Globus pallidus (tissue), 1 donor: Measurements from ENCODE around the gene CKAP5.
A peak's percentile ranks its signal among the peaks of the same experiment; 100 is the strongest.
"Not testable (repeated sequence)": the region's sequence is repeated elsewhere in the genome, so short reads cannot be mapped to it uniquely, and the experiment has no call there.

ENCODE experiments used
- DNase-seq: peaks from one replicate; pipeline ENCODE4 v3.0.0-alpha.2; 2015; ENCODE audit warnings: low spot score

The CKAP5 gene

DNA sequence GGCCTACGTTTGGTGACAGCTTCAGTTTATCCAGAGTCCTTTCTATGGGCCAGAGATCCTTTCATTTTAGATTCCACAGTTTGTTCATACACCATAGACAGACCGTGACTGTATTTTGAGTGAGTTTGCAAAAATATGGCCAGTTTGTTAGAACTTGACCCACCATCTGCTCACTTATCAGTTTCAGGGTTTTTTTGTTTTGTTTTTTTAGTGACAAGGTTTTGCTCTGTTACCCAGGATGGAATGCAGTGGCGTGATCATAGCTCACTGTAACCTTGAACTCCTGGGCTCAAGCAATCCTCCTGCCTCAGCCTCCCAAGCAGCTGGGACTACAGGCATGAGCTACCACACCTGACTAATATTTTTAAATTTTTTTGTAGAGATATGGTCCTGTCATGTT is 9.1 kb upstream of the CKAP5 start:
- DNase-seq = no peak

- no peak for DNase-seq
Observed at GRCh38 chr11:46850829-46851380, 4.8 kb upstream of the CKAP5 start.

DNA sequence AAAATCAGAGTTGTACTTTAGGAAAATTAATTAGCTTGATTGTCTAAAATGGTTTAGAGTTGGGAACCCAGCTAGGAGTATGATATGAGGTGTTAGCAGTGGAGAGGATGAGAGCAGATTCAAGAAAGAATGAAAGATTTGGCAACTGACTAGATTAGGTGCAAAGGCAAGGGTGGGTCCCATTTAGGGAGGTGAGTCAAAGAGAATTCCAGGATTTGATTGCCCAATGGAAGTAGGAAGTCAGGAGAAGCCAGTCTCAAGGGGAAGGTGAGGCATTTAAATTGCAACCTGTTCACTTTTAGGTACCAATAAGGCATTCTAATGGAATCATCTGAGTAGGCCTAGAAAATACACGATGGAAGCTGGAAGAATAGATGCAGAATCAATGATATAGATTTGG is 3.6 kb upstream of the CKAP5 start:
- DNase-seq = no peak

- DNase-seq = no peak
Observed at GRCh38 chr11:46846510-46846830, 390 bp upstream of the CKAP5 start.

GRCh38 chr11:46845440-46845739 is 690 bp downstream of the CKAP5 start:
- no peak for DNase-seq

DNA sequence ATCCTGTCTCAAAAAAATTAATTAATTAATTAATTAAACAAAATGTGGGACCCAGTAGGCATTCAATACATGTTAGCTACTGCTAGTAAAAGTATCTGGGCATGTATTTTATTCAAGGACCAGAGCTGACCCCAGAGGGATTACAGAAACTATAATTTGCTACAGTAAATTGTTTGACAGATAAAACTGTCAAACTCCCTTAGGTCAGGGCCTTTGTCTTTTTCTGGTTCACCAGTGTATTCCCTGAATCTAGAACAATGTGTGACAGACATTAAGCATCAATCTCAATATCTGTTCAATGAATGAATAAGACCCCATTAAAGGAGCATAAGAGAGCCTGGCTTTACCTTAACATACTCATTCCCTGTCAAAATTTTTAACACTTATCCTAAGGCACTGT is 6.0 kb downstream of the CKAP5 start:
- DNase-seq = no peak

- no peak for DNase-seq
Observed at GRCh38 chr11:46838501-46838900, 7.6 kb downstream of the CKAP5 start.

DNA sequence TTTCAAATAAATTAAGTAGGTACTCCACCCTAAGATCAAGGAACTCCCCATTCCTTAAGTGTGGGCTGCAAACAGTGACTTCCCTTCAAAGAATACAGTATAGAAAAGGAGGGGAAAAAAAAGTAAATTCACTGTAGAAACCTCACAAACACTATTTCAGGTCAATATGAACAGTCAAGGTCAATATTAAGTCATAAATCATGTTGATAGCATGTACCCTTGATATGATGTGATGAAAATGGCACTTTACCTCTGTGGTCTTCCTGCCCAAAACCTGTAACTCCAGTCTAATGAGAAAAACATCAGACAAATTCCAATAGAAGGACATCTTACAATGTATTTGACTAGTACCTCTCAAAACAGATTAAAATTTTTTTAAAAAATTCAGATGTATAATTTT is 8.2 kb downstream of the CKAP5 start:
- no peak for DNase-seq

- no peak for DNase-seq
Observed at GRCh38 chr11:46836870-46837269, 9.2 kb downstream of the CKAP5 start.

GRCh38 chr11:46836431-46836830 is 9.6 kb downstream of the CKAP5 start:
- no peak for DNase-seq

DNA sequence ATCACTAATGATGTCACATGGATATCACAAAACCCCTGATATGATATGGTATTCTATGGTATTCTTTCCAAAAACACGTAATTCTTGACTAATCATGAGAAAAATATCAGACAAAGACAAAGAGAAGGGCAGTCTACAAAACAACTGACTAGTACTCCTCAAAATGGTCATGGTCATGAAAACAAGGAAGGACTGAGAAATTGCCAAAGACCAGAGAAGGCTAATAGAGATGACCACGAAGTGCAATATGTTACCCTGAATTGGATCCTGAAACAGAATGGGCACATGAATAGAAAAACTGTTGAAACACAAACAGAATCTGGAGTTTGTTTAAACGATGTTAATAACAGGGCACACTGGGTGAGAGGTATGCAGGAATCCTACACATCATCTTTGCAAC is 10.2 kb downstream of the CKAP5 start:
- no peak for DNase-seq

- DNase-seq = no peak
Observed at GRCh38 chr11:46834821-46835220, 11.3 kb downstream of the CKAP5 start.

GRCh38 chr11:46832511-46833214 is 13.4 kb downstream of the CKAP5 start:
- no peak for DNase-seq

- no peak for DNase-seq
Observed at GRCh38 chr11:46827995-46828394, 18.1 kb downstream of the CKAP5 start.

GRCh38 chr11:46826310-46827044 is 19.6 kb downstream of the CKAP5 start:
- peak; percentile 85 for DNase-seq

- DNase-seq = peak; percentile 20
Observed at GRCh38 chr11:46808799-46809431, 37.2 kb downstream of the CKAP5 start.

- DNase-seq = no peak
Observed at GRCh38 chr11:46801694-46802470, 44.2 kb downstream of the CKAP5 start.

- no peak for DNase-seq
Observed at GRCh38 chr11:46800177-46800576, 45.9 kb downstream of the CKAP5 start.

DNA sequence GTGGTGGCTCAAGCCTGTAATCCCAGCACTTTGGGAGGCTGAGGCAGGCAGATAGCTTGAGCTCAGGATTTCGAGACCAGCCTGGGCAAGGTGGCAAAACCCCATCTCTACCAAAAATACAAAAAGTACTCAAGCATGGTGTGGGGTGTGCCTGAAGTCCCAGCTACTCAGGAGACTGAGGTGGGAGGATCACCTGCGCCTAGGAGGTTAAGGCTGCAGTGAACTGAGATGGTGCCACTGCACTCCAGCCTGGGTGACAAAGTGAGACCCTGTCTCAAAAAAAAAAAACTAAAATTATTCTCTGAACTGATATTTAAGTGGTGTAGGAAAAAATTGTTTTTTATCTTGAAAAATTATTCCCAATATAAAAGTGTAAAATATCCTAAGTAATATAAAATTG is 46.4 kb downstream of the CKAP5 start:
- DNase-seq = not testable (repeated sequence)

- no peak for DNase-seq
Observed at GRCh38 chr11:46778416-46778815, 67.7 kb downstream of the CKAP5 start.

DNA sequence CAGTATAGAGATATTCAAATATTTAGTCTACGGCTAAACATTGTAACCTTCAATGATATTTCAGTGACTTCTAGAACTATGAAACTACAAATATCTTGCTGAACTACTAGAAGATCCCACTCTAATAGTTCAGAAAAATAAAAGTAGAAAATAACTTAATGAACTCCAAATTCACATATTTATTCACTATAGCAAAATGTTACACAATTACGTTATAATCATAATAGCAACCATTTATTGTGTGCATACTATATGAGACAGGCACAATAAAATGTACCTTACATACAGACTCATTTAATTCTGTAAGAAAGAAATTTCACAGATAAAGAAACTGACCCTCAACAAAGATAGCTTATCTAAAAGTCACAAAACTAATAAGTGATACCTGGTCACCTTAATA is 69.2 kb downstream of the CKAP5 start:
- no peak for DNase-seq

DNA sequence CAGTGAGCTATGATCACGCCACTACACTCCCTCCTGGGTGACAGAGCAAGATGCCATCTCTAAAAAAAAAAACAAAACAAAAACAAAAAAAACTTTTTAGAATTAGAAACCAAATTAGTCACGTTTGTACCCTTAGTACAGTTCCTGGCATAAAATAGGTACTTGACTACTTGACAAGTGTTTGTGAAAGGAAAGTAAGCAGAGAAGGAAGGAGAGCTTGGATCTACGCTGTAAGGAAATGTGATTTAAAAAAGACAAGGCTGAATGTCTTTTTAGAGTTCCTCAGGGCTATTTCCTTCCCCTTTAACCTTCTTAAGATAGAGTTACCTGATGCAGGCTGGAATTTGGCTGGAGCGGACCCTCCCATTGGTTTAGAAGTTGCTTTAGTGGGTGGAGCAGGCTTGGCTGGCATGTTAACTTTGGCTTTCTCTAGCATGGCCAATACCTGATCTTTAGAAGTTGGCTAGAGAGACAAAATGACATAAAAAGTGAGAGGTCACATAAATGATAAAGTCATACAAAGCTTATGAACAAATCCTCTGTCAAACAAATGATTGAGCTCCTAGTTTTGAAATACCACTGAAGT is 76.4 kb downstream of the CKAP5 start:
- DNase-seq = no peak
